ENCODE results near the gene TET2.

DNA sequence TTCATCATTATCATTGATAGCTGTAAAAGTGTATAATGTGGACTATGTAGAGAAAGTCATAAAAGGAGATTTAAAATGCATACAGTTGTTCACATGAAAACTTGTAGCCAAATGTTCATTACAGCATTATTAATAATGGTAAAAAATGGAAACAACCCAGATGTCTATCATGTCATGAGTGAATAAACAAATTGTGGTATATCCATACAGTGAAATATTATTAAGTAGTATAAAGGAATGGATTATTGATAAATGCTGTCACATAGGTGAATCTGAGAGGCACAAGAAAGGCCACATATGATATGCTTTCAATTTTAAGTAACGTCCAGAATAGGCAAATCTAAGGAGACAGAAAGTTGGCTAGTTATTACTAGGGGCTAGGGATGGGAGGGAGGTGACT, 7.1 kb downstream of the TET2 start:
- TF ChIP-seq POLR2A (IDR thresholded peaks at IDR 0.05; ENCODE audit: low read depth, low read length) (no peak), POLR2AphosphoS5 (IDR thresholded peaks at IDR 0.05; ENCODE audit: low read depth, low read length) (no peak), TAF1 (IDR thresholded peaks at IDR 0.05; ENCODE audit: low read depth, low read length) (no peak)

Data from GM12891 (cell line).